Measurements from ENCODE around the gene TUBA1C.
"Not testable (repeated sequence)": the region's sequence is repeated elsewhere in the genome, so short reads cannot be mapped to it uniquely, and the experiment has no call there.

Gene TUBA1C

GRCh38 chr12:49264873-49265792, at the start of gene TUBA1C:
TUBA1C (plus strand) TSS chr12:49265082; CDS start chr12:49265182, 100 bp downstream.
- peak; percentile 99 for DNase-seq (ENCODE audit: low spot score)

- DNase-seq (ENCODE audit: low spot score), result no peak
Measured at GRCh38 chr12:49219417-49220026, 45.4 kb upstream of the TUBA1C start.

- no peak for DNase-seq (ENCODE audit: low spot score)
Measured at GRCh38 chr12:49220972-49221371, 43.9 kb upstream of the TUBA1C start.

- DNase-seq (ENCODE audit: low spot score), result no peak
Measured at GRCh38 chr12:49223122-49223521, 41.8 kb upstream of the TUBA1C start.

GRCh38 chr12:49223590-49224369, 41.1 kb upstream of the TUBA1C start:
- DNase-seq (ENCODE audit: low spot score), result no peak

GRCh38 chr12:49225576-49226166, 39.2 kb upstream of the TUBA1C start:
- DNase-seq (ENCODE audit: low spot score), result no peak

GRCh38 chr12:49227713-49228112, 37.2 kb upstream of the TUBA1C start:
- DNase-seq (ENCODE audit: low spot score), result no peak

GRCh38 chr12:49228653-49229052, 36.2 kb upstream of the TUBA1C start:
- no peak for DNase-seq (ENCODE audit: low spot score)

GRCh38 chr12:49230176-49230804, 34.6 kb upstream of the TUBA1C start:
- no peak for DNase-seq (ENCODE audit: low spot score)

- DNase-seq (ENCODE audit: low spot score), result no peak
Measured at GRCh38 chr12:49230805-49231194, 34.1 kb upstream of the TUBA1C start.

- no peak for DNase-seq (ENCODE audit: low spot score)
Measured at GRCh38 chr12:49231878-49232655, 32.8 kb upstream of the TUBA1C start.

GRCh38 chr12:49232940-49233841, 31.7 kb upstream of the TUBA1C start:
- peak; percentile 43 for DNase-seq (ENCODE audit: low spot score)

- no peak for DNase-seq (ENCODE audit: low spot score)
Measured at GRCh38 chr12:49233842-49234526, 30.9 kb upstream of the TUBA1C start.

GRCh38 chr12:49236423-49236822, 28.5 kb upstream of the TUBA1C start:
- DNase-seq (ENCODE audit: low spot score), result no peak

- no peak for DNase-seq (ENCODE audit: low spot score)
Measured at GRCh38 chr12:49243631-49244030, 21.3 kb upstream of the TUBA1C start.

GRCh38 chr12:49244176-49244575, 20.7 kb upstream of the TUBA1C start:
- no peak for DNase-seq (ENCODE audit: low spot score)

- DNase-seq (ENCODE audit: low spot score), result no peak
Measured at GRCh38 chr12:49251357-49251756, 13.5 kb upstream of the TUBA1C start.

GRCh38 chr12:49253033-49253623, 11.8 kb upstream of the TUBA1C start:
- no peak for DNase-seq (ENCODE audit: low spot score)

GRCh38 chr12:49255456-49255855, 9.4 kb upstream of the TUBA1C start:
- DNase-seq (ENCODE audit: low spot score), result not testable (repeated sequence)
